ENCODE measurements around the gene SLC9C1. TPM values are rescaled to one million over a fixed set of nuclear protein-coding genes. Genes with fewer than 3 reads are reported as not detected.

SLC9C1 gene
- total and polyA plus RNA-seq, 2 of the 13 experiments (the other 11 are each of a cell fraction or from before 2014, with no cell fraction given), result not detected

DNA sequence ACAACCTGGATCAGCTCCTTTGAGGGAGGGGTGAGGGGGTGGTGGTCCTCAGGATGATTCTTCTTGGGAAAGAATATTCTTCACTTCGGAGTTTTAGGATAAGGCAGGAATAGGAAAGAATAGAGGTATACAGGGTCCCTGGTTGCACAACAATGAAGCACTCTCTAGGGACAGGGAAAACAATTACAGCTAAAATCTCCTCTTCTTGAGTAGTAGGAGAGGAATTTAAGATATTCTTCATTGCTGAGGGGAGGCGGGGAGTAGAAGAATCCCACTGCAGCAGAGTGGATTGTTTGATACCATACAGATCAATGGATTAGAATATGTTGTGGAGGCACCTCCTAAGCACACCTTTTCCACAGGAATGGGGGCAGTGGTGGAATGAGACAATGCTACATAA is 20.5 kb downstream of the SLC9C1 start:
- ChIA-PET CTCF (ENCODE audit: low intra/inter-chr PET ratio, low total read pairs) (no interaction called here), POLR2A (no interaction called here)
- Histone ChIP-seq H3K4me3 (replicated peaks in 1 of 3; ENCODE audit: insufficient read depth in 1 of 3, low read depth in 2 of 3, low read length in 3 of 3) (no peak overlapping the region), H3K4me2 (ENCODE audit: low read depth, low read length) (no peak overlapping the region), H3K4me1 (ENCODE audit: insufficient read depth, low read length) (no peaks in the 10 kb centered on the region), H3K79me2 (ENCODE audit: insufficient read depth, low read length) (no peaks in the 10 kb centered on the region), H2AFZ (ENCODE audit: low read length) (no peak overlapping the region), H3K9me3 (ENCODE audit: low read length) (no peaks in the 10 kb centered on the region), H4K20me1 (ENCODE audit: insufficient read depth, low read length) (no peaks in the 10 kb centered on the region), H3K27me3 (ENCODE audit: control insufficient read depth in 1 of 2, insufficient read depth in 2 of 2, low read length in 2 of 2) (no peaks in the 10 kb centered on the region), H3K36me3 (replicated peaks in 1 of 2; ENCODE audit: control insufficient read depth in 1 of 2, insufficient read depth in 2 of 2, low read length in 2 of 2) (no peaks in the 10 kb centered on the region), H3K27ac (ENCODE audit: extremely low read length, insufficient read depth, low read length) (no peak overlapping the region), H3K9ac (ENCODE audit: insufficient read depth, low read depth, low read length) (no peak overlapping the region)
- DNase-seq (ENCODE audit: low spot score) (no peak), ATAC-seq (no peak), FAIRE-seq (no peak)
- in situ Hi-C loops (cut with HindIII; ENCODE audit: extremely low pct_ligation_motif_present, low pct_unique_long_range_greater_than_20kb), result no loop called here
- intact Hi-C loops (cut with micrococcal nuclease; ENCODE audit: unreplicated experiment), result no loop called here
- TF ChIP-seq TEAD2 (CRISPR knock-in tag; IDR thresholded peaks at IDR 0.05), result no peak
- TF ChIP-seq, protein P1, sequence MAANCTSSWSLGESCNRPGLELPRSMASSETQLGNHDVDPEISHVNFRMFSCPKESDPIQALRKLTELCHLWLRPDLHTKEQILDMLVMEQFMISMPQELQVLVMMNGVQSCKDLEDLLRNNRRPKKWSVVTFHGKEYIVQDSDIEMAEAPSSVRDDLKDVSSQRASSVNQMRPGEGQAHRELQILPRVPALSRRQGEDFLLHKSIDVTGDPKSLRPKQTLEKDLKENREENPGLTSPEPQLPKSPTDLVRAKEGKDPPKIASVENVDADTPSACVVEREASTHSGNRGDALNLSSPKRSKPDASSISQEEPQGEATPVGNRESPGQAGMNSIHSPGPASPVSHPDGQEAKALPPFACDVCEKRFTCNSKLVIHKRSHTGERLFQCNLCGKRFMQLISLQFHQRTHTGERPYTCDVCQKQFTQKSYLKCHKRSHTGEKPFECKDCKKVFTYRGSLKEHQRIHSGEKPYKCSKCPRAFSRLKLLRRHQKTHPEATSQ (CRISPR knock-in tag; IDR thresholded peaks at IDR 0.05; ENCODE audit: borderline replicate concordance), result no peak
- TF ChIP-seq ZMYM4 (CRISPR knock-in tag; IDR thresholded peaks at IDR 0.05), result no peak
- no peak for TF ChIP-seq IKZF4 (CRISPR knock-in tag; IDR thresholded peaks at IDR 0.05; ENCODE audit: borderline replicate concordance, low read depth, not compliant biosample characterization)
- no peak for TF ChIP-seq HCFC1 (IDR thresholded peaks at IDR 0.05; ENCODE audit: low read depth, low read length)
- no peak for TF ChIP-seq PHF5A (CRISPR knock-in tag; IDR thresholded peaks at IDR 0.05; ENCODE audit: low read depth, unreplicated experiment)
- no peak for TF ChIP-seq ZBTB20 (CRISPR knock-in tag; IDR thresholded peaks at IDR 0.05; ENCODE audit: borderline replicate concordance, low read depth)
- TF ChIP-seq ZNF879 (CRISPR knock-in tag; IDR thresholded peaks at IDR 0.05), result no peak
- no peak for TF ChIP-seq AGO2 (optimal IDR thresholded peaks at IDR 0.05; ENCODE audit: low read depth, low read length)
- TF ChIP-seq ZSCAN22 (CRISPR knock-in tag; IDR thresholded peaks at IDR 0.05), result no peak
- TF ChIP-seq ZNF142 (CRISPR knock-in tag; IDR thresholded peaks at IDR 0.05), result no peak
- no peak for TF ChIP-seq ZSCAN9 (CRISPR knock-in tag; IDR thresholded peaks at IDR 0.05; ENCODE audit: borderline replicate concordance)
- TF ChIP-seq, protein P2, sequence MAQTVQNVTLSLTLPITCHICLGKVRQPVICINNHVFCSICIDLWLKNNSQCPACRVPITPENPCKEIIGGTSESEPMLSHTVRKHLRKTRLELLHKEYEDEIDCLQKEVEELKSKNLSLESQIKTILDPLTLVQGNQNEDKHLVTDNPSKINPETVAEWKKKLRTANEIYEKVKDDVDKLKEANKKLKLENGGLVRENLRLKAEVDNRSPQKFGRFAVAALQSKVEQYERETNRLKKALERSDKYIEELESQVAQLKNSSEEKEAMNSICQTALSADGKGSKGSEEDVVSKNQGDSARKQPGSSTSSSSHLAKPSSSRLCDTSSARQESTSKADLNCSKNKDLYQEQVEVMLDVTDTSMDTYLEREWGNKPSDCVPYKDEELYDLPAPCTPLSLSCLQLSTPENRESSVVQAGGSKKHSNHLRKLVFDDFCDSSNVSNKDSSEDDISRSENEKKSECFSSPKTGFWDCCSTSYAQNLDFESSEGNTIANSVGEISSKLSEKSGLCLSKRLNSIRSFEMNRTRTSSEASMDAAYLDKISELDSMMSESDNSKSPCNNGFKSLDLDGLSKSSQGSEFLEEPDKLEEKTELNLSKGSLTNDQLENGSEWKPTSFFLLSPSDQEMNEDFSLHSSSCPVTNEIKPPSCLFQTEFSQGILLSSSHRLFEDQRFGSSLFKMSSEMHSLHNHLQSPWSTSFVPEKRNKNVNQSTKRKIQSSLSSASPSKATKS (CRISPR knock-in tag; IDR thresholded peaks at IDR 0.05), result no peak
- no peak for TF ChIP-seq ESRRA (CRISPR knock-in tag; IDR thresholded peaks at IDR 0.05; ENCODE audit: low read depth)
- TF ChIP-seq PHB2 (IDR thresholded peaks at IDR 0.05; ENCODE audit: partially characterized antibody), result no peak
- TF ChIP-seq ZNF430 (CRISPR knock-in tag; IDR thresholded peaks at IDR 0.05), result no peak
- no peak for TF ChIP-seq SUZ12 (IDR thresholded peaks at IDR 0.05; ENCODE audit: low read depth, low read length)
- TF ChIP-seq DPF2 (CRISPR knock-in tag; IDR thresholded peaks at IDR 0.05; ENCODE audit: borderline replicate concordance, low read depth), result no peak
- no TSS peak for BruUV-seq (replicated peaks)
- 15% methylated on average over 2 of the region's 2 CpGs for WGBS (ENCODE audit: low lambda C conversion rate)
